OCI-LY7 (cell line): ENCODE results near the gene PPM1H.

Experiments used
- EZH2phosphoT487 ChIP-seq: fragments of 200-600 bp; sonication (generic); IDR thresholded peaks from 2 replicates; pipeline ENCODE4 v1.6.1; 2018; ENCODE audit warnings: low read depth, borderline replicate concordance, mild to moderate bottlenecking, mixed run types, antibody characterized with exemption, low read length, moderate library complexity, mixed read lengths
- TF ChIP-seq, protein P1 (sequence below): fragments of 200-600 bp; sonication (generic); conservative IDR thresholded peaks from 2 replicates; pipeline ENCODE4 v1.5.1; 2014; ENCODE audit warnings: mild to moderate bottlenecking, antibody characterized with exemption, low read length, moderate library complexity, mixed read lengths

DNA sequence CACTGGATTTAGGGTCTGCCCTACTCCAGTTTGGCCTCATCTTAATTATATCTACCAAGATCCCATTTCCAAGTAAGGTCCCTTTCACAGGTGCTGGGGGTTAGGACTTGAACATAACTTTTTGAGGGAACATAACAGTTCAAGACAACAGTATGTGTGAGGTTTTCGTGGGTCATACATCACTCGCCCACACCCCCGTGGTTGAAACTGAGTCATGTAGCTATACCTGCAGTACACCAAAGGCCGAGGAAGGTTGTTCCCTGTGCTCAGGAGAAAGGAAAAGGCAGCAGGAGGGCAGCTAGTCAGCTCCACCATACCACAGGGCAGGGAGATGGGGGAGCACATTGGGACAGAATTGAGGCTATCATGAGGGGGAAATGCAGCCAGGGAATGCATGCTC is 167.0 kb downstream of the PPM1H start:
- TF ChIP-seq, protein P1, sequence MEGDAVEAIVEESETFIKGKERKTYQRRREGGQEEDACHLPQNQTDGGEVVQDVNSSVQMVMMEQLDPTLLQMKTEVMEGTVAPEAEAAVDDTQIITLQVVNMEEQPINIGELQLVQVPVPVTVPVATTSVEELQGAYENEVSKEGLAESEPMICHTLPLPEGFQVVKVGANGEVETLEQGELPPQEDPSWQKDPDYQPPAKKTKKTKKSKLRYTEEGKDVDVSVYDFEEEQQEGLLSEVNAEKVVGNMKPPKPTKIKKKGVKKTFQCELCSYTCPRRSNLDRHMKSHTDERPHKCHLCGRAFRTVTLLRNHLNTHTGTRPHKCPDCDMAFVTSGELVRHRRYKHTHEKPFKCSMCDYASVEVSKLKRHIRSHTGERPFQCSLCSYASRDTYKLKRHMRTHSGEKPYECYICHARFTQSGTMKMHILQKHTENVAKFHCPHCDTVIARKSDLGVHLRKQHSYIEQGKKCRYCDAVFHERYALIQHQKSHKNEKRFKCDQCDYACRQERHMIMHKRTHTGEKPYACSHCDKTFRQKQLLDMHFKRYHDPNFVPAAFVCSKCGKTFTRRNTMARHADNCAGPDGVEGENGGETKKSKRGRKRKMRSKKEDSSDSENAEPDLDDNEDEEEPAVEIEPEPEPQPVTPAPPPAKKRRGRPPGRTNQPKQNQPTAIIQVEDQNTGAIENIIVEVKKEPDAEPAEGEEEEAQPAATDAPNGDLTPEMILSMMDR = no peak
- no peak for TF ChIP-seq EZH2phosphoT487
